ENCODE measurements around the gene KPNA3. TPM values are rescaled to one million over a fixed set of nuclear protein-coding genes. Genes with fewer than 3 reads are reported as not detected.
"Not testable (repeated sequence)": the region's sequence is repeated elsewhere in the genome, so short reads cannot be mapped to it uniquely, and the experiment has no call there.

KPNA3 gene
- total RNA-seq, 1 experiment from 2014 or later = 22.3 TPM

GRCh38 chr13:49774376-49775005 lies 18.0 kb downstream of the KPNA3 start:
- no peak for DNase-seq (ENCODE audit: low read depth, low spot score)
- in situ Hi-C loops (cut with HindIII; ENCODE audit: low pct_unique_long_range_greater_than_20kb, low sequenced_read_pairs) = no loop called here

- in situ Hi-C loops (cut with HindIII; ENCODE audit: low pct_unique_long_range_greater_than_20kb, low sequenced_read_pairs) = no loop called here
- no peak for DNase-seq (ENCODE audit: low read depth, low spot score)
Measured at GRCh38 chr13:49772828-49773227, 19.7 kb downstream of the KPNA3 start.

GRCh38 chr13:49761811-49762210 lies 30.7 kb downstream of the KPNA3 start:
- in situ Hi-C loops (cut with HindIII; ENCODE audit: low pct_unique_long_range_greater_than_20kb, low sequenced_read_pairs); DNase-seq (ENCODE audit: low read depth, low spot score): not testable (repeated sequence)

GRCh38 chr13:49760558-49760957 lies 31.9 kb downstream of the KPNA3 start:
- DNase-seq (ENCODE audit: low read depth, low spot score) = no peak
- in situ Hi-C loops (cut with HindIII; ENCODE audit: low pct_unique_long_range_greater_than_20kb, low sequenced_read_pairs) = no loop called here

- in situ Hi-C loops (cut with HindIII; ENCODE audit: low pct_unique_long_range_greater_than_20kb, low sequenced_read_pairs) = no loop called here
- DNase-seq (ENCODE audit: low read depth, low spot score) = no peak
Measured at GRCh38 chr13:49759503-49759902, 33.0 kb downstream of the KPNA3 start.

- in situ Hi-C loops (cut with HindIII; ENCODE audit: low pct_unique_long_range_greater_than_20kb, low sequenced_read_pairs) = no loop called here
- DNase-seq (ENCODE audit: low read depth, low spot score) = no peak
Measured at GRCh38 chr13:49756263-49756662, 36.2 kb downstream of the KPNA3 start.

GRCh38 chr13:49754146-49754545 lies 38.3 kb downstream of the KPNA3 start:
- DNase-seq (ENCODE audit: low read depth, low spot score) = no peak
- in situ Hi-C loops (cut with HindIII; ENCODE audit: low pct_unique_long_range_greater_than_20kb, low sequenced_read_pairs) = no loop called here

GRCh38 chr13:49749848-49750247 lies 42.6 kb downstream of the KPNA3 start:
- in situ Hi-C loops (cut with HindIII; ENCODE audit: low pct_unique_long_range_greater_than_20kb, low sequenced_read_pairs) = no loop called here

GRCh38 chr13:49746111-49746510 lies 46.4 kb downstream of the KPNA3 start:
- in situ Hi-C loops (cut with HindIII; ENCODE audit: low pct_unique_long_range_greater_than_20kb, low sequenced_read_pairs) = no loop called here
- DNase-seq (ENCODE audit: low read depth, low spot score) = no peak

More at GRCh38 chr13:49749848-49750247, 42.6 kb downstream of the KPNA3 start:
- DNase-seq (ENCODE audit: low read depth, low spot score) = no peak

GRCh38 chr13:49740870-49741269 lies 51.6 kb downstream of the KPNA3 start:
- in situ Hi-C loops (cut with HindIII; ENCODE audit: low pct_unique_long_range_greater_than_20kb, low sequenced_read_pairs) = no loop called here
- no peak for DNase-seq (ENCODE audit: low read depth, low spot score)

GRCh38 chr13:49739498-49740187 lies 52.8 kb downstream of the KPNA3 start:
- in situ Hi-C loops (cut with HindIII; ENCODE audit: low pct_unique_long_range_greater_than_20kb, low sequenced_read_pairs) = no loop called here
- no peak for DNase-seq (ENCODE audit: low read depth, low spot score)

GRCh38 chr13:49733181-49733951 lies 59.1 kb downstream of the KPNA3 start:
- in situ Hi-C loops (cut with HindIII; ENCODE audit: low pct_unique_long_range_greater_than_20kb, low sequenced_read_pairs) = no loop called here
- DNase-seq (ENCODE audit: low read depth, low spot score) = peak; percentile 24

- in situ Hi-C loops (cut with HindIII; ENCODE audit: low pct_unique_long_range_greater_than_20kb, low sequenced_read_pairs) = no loop called here
- no peak for DNase-seq (ENCODE audit: low read depth, low spot score)
Measured at GRCh38 chr13:49731766-49732165, 60.7 kb downstream of the KPNA3 start.

- in situ Hi-C loops (cut with HindIII; ENCODE audit: low pct_unique_long_range_greater_than_20kb, low sequenced_read_pairs) = no loop called here
- no peak for DNase-seq (ENCODE audit: low read depth, low spot score)
Measured at GRCh38 chr13:49716615-49717014, 75.9 kb downstream of the KPNA3 start.

- no peak for DNase-seq (ENCODE audit: low read depth, low spot score)
- in situ Hi-C loops (cut with HindIII; ENCODE audit: low pct_unique_long_range_greater_than_20kb, low sequenced_read_pairs) = no loop called here
Measured at GRCh38 chr13:49714757-49715156, 77.7 kb downstream of the KPNA3 start.

- in situ Hi-C loops (cut with HindIII; ENCODE audit: low pct_unique_long_range_greater_than_20kb, low sequenced_read_pairs) = no loop called here
- DNase-seq (ENCODE audit: low read depth, low spot score) = no peak
Measured at GRCh38 chr13:49711218-49711863, 81.1 kb downstream of the KPNA3 start.

GRCh38 chr13:49704264-49704663 lies 88.2 kb downstream of the KPNA3 start:
- DNase-seq (ENCODE audit: low read depth, low spot score); in situ Hi-C loops (cut with HindIII; ENCODE audit: low pct_unique_long_range_greater_than_20kb, low sequenced_read_pairs): not testable (repeated sequence)

GRCh38 chr13:49701491-49701890 lies 91.0 kb downstream of the KPNA3 start:
- in situ Hi-C loops (cut with HindIII; ENCODE audit: low pct_unique_long_range_greater_than_20kb, low sequenced_read_pairs) = no loop called here
- DNase-seq (ENCODE audit: low read depth, low spot score) = no peak

All from SK-MEL-5 (cell line).